ENCODE data around the gene PRKCH. TPM values are rescaled to one million over a fixed set of nuclear protein-coding genes. Genes with fewer than 3 reads are reported as not detected.

Gene PRKCH
- total and polyA plus RNA-seq, 10 of the 15 experiments (the other 5 are each of a cell fraction or from before 2014, with no cell fraction given): 10.7 to 140 (median 33.2) TPM

DNA sequence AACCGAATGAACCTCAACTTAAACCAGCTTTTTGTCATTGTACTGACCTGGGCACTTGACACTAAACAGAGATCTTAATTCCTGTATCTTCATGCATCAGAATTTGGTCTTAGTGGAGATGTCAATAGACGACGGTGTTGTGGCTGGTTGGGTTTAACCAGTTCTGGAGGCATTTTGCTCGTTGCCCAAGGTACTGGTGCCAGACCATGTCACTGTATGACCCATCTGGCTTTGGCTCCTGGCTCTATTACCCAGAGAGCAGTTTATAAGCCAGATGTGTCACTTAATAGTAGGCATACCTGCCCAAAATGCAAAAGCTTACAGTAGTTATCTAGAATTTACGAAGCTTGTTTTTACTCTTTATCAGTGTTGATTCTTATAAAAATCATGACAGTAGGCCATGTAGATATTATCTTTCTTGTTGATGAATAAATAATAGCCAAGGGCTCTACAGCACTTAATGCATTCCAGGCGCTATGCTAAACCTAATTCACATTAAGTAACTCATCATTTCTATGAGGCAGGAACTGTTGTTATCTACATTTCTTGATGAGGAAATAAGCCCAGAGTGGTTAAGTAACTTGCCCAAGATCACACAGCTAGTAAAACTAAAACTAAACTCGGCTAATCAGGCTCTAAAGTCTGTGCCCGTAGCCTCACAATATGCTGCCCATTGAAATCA is 194.2 kb downstream of the PRKCH start (continued):
- TF ChIP-seq CEBPB (IDR thresholded peaks at IDR 0.05; ENCODE audit: borderline replicate concordance in 1 of 2, low read depth in 2 of 2, low read length in 2 of 2): no peak

DNA sequence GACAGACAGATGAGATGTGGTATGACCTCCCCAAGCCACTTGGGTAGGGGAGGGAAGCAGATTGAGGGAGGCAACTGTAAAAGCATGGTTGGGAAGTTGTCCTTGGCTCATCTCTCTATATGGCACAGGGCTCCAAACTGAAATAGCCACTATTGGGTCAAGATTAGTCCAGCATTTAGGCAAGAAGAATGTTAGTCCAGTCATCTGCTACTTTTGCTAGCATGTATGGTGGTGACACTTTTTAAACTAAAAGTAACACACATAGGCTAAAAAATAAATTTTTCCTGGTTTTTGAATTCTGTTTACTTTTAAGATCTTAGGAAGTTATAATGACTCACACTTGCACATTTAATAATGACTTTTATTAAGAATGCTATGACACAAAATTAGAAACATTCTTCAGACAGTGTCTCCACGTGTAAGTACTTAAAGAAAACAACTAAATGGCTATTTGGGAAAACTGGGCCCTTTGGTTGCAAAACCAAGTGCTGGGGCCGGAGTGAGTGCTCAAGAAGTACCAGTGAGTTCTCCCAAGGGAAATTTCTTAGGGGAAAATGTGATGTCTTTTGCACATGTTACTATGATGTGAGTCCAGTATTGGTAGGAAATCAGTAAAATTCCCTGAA is 194.9 kb downstream of the PRKCH start:
- in situ Hi-C loops (cut with MboI): no loop called here
- no peak for FAIRE-seq
- POLR2A ChIA-PET: no interaction called here

More for the DNA sequence above, 194.9 kb downstream of the PRKCH start:
- CTCF ChIA-PET: no interaction called here
- SMC1A ChIA-PET (ENCODE audit: uncharacterized antibody, unreplicated experiment): interaction anchor here (1.2 kb wide), 1 partner anchor 25 kb away, joined by 3 read pairs; no protein-coding TSS in a partner anchor
- no peak overlapping the region for H3K4me3 ChIP-seq
- no peaks in the 10 kb centered on the region for H3K9me3 ChIP-seq (replicated peaks; ENCODE audit: control insufficient read depth, insufficient read depth, low read length)
- H2AFZ ChIP-seq (ENCODE audit: control insufficient read depth, low read depth, low read length): no peak overlapping the region
- RAD21 ChIA-PET (ENCODE audit: unreplicated experiment): interaction anchor here (1.3 kb wide), 1 partner anchor 322 kb away, joined by 3 read pairs; no protein-coding TSS in a partner anchor
- H3K79me2 ChIP-seq (ENCODE audit: control insufficient read depth, insufficient read depth, low read length): no peaks in the 10 kb centered on the region
- H3K9ac ChIP-seq (ENCODE audit: control insufficient read depth, insufficient read depth, low read length): no peak overlapping the region
- H3K36me3 ChIP-seq (ENCODE audit: control insufficient read depth in 2 of 2, insufficient read depth in 2 of 2, low read length in 1 of 2): peaks cover 0 to 14% of the 10 kb centered on the region in 2 experiments; a peak in 2 of 4 replicates
- WGBS (ENCODE audit: insufficient coverage, insufficient replicate concordance, low lambda C conversion rate, missing lambda C conversion rate): 46% methylated on average over 2 of the region's 2 CpGs
- H4K20me1 ChIP-seq (ENCODE audit: control insufficient read depth, insufficient read depth): no peaks in the 10 kb centered on the region
- H3K4me1 ChIP-seq (ENCODE audit: control insufficient read depth, insufficient read depth, low read length): no peaks in the 10 kb centered on the region
- BruUV-seq (replicated peaks): no TSS peak
- DNase-seq (ENCODE audit: low read depth, low spot score) (no peak), ATAC-seq (no peak)
- no peak for TF ChIP-seq SREBF1 (IDR thresholded peaks at IDR 0.05; ENCODE audit: low read length)
- TF ChIP-seq CBFB (IDR thresholded peaks at IDR 0.05; ENCODE audit: low read depth): no peak
- no peak for TF ChIP-seq ZSCAN29 (IDR thresholded peaks at IDR 0.05)
- TF ChIP-seq EGR1 (IDR thresholded peaks at IDR 0.05; ENCODE audit: borderline replicate concordance in 1 of 2, low read depth in 2 of 2, low read length in 2 of 2): no peak
- no peak for TF ChIP-seq ASH2L (IDR thresholded peaks at IDR 0.05; ENCODE audit: borderline replicate concordance, low read depth)
- no peak for TF ChIP-seq IKZF1 (conservative IDR thresholded peaks at IDR 0.05)
- no peak for TF ChIP-seq MYC (IDR thresholded peaks at IDR 0.05; ENCODE audit: insufficient read depth, insufficient read length, insufficient replicate concordance, low read length, severe bottlenecking)
- no peak for TF ChIP-seq ZNF274 (IDR thresholded peaks at IDR 0.05; ENCODE audit: insufficient read depth, insufficient read length)
- TF ChIP-seq NR2C1 (IDR thresholded peaks at IDR 0.05): no peak
- TF ChIP-seq SUZ12 (IDR thresholded peaks at IDR 0.05; ENCODE audit: unreplicated experiment): no peak
- no peak for TF ChIP-seq MTA3 (IDR thresholded peaks at IDR 0.05; ENCODE audit: borderline replicate concordance, low read length)
- TF ChIP-seq NR2C2 (IDR thresholded peaks at IDR 0.05; ENCODE audit: borderline replicate concordance, control insufficient read depth, insufficient read length, low read depth): no peak
- TF ChIP-seq CREM (IDR thresholded peaks at IDR 0.05; ENCODE audit: low read depth): no peak
- TF ChIP-seq JUND (IDR thresholded peaks at IDR 0.05; ENCODE audit: low read depth, low read length): no peak
- intact Hi-C loops (cut with micrococcal nuclease; ENCODE audit: unreplicated experiment): no loop called here
- H3K27me3 ChIP-seq (replicated peaks in 1 of 2; ENCODE audit: control insufficient read depth in 2 of 2, insufficient read depth in 2 of 2, low read length in 1 of 2): no peaks in the 10 kb centered on the region
- no peak overlapping the region for H3K4me2 ChIP-seq (ENCODE audit: control insufficient read depth, insufficient read depth)
- no peak overlapping the region for H3K27ac ChIP-seq (ENCODE audit: control insufficient read depth, insufficient read depth)

Data from GM12878 (cell line).